Hematopoietic multipotent progenitor cell treated with erythropoietin and hydrocortisone succinate and interleukin-3 and kit ligand, for 15 days (in vitro differentiated cells): ENCODE data around the gene AOPEP.
"Not testable (repeated sequence)": the region's sequence is repeated elsewhere in the genome, so short reads cannot be mapped to it uniquely, and the experiment has no call there.

ENCODE experiments used
- DNase-seq: peaks from one replicate; pipeline ENCODE4 v3.0.0-alpha.2; 2015; ENCODE audit warnings: low spot score

AOPEP gene

DNA sequence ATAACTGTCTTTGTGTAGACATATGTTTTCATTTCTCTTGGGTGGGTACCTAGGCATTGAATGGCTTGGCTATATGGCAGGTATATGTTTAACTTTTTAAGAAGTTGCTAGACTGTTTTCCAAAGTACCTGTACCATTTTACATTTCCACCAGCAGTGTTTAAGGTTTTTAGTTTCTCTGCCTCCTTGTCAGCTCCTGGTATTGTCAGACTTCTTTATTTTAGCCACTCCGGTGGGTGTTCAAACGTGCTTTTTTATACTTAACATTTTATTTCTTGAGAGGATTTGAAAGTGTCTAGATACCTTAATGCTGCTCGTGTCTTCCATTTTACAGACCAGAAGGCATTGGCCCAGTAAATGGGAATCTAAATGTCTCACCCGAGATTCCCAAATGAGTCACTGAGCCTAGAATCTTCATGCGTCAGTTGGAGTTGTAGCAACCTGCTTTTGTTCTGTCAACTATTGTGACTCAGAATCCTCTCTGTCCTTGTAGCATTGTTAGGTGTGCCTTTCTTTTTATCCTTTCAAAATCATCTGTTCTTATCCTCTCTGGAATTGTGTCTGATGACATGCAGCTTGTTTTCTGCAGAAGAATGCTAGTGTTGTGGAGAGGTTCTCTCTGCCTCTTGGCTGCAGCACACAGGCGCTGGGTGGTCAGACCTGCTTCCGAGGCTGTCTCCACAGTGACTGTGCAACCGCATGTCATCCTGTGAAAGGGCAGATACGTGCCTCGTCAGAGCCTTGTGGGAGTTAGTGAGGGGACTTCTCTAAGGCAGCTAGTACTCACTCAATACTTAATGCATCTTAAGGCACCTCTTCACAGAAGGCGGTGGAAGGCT is 291.8 kb downstream of the AOPEP start:
- DNase-seq, result no peak

DNA sequence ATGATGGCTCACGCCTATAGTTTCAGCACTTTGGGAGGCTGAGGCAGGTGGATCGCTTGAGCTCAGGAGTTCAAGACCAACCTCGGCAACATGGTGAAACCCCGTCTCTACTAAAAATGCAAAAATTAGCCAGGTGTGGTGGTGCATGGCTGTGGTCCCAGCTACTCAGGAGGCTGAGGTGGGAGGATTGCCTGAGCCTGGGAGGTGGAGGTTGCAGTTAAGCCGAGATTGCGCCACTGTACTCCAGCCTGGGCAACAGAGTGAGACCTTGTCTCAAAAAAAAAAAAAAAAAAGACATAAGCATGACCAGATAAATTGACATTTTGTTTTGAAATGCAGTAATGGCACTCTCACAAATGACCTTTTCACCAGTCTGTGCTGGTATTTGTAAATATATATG is 294.1 kb downstream of the AOPEP start:
- not testable (repeated sequence) for DNase-seq

DNA sequence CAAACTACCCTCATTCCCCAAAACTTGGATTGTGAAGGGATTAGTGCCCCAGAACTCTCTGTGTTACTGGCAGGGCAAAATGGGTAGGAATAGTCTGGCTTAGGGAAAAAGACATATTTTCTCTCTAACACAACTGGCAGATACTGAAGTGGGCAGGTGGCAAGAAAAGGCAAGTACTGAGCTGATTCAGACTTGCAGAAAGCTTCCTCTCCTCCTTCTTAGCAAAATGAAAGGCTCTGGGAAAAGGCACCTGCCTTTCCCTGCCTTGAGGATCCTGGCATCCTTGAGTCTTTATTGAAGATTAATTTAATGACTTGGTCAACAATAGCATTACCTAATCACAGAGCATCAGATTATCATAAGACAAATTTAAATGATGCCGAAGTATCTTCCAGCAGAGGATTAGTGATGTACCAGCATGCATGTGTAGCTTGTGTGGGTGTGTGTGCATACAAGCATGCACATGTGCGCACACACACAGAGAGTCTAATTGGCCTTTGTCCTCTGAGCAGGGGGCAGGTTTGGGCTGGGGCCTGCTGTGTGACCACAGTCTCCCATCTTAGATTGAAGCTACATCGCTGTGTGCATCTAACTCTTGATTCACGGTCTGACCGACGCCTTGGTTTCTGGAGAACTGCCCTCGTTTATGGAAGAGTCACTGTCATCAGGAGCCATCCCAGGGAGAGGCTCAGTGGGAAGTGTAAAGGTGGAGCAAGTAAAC is 294.8 kb downstream of the AOPEP start:
- DNase-seq, result no peak

DNA sequence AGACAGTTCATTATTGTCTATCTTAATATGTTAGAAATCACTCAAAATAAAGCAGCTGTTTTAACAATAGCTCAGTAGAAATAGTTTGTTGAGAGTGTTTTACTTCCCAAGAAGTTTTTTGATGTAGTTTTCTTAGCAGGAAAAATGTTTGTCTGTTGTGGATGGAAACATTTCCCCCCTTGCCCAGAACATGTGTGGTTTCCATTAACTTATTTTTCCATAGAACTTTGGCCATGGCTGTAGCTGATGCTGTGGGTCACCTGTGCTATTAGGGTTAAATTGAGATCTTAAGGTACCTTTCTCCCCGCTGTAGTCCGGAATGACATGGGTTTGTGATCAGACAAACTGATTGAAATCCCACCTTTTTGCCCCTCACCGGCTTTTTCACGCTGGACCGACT is 296.2 kb downstream of the AOPEP start:
- DNase-seq, result no peak

DNA sequence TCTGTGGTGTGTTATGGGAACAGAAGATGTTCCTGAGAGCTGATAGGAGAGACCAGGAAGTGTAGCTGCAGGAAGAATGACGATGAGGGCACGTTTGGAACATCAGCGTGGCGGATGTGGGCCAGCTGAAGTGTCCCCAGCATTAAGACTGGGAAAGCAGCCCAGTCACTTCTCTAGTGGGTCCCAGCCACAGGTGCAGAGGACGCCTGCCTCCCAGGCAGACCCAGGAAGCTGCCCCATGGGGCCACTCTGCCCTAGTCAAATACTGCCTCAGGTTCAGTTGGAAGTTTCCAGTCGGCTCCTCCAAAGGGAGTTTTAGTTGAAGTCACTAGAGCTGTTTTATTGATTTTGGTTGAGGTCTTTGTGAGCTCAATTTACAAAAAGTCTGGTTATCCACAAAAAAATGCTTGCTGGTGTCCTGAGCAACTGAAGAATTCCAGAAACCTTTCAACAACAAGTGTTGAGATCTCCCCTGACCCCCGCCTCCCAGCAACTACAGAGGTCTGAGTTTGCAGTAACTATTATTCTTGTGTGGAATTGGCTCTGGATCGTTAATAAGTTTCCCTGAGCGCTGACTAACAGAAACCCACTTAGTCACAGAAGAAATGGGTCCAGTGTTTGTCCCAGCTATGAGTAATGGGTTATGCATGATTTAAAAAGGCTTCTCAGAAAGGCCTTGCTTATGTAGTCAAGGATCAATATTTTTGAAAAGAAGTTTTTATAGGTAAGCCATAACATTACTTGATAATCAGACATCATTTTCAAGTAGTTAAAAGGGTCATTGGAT is 296.9 kb downstream of the AOPEP start:
- no peak for DNase-seq

DNA sequence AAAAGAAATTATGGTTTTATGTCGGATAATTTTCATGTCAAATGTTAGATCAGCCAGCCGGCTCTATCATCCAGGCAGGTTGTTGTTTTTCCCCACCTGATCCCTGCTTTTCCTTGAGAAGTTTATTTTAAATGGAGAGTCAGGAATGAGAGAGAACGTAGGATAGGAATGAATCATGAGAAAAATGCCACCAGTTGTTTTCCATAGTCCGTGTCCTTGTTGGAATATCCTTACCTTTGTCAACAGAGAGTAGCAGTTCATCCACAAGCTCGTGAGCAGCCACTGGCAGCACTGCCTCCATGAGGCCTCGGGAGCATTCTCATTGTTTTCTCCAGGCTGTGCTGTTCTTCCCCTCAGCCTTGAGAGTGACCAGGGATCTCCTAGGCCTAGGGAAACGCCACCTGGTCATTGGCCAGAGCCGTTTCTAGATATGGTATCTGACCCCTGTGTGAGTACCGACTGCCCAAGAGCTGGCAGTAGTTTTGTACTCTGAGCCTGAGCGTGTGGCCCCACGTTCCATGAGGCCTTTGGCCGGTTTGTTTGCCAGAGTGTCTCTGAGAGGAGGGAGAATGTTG is 297.7 kb downstream of the AOPEP start:
- no peak for DNase-seq

DNA sequence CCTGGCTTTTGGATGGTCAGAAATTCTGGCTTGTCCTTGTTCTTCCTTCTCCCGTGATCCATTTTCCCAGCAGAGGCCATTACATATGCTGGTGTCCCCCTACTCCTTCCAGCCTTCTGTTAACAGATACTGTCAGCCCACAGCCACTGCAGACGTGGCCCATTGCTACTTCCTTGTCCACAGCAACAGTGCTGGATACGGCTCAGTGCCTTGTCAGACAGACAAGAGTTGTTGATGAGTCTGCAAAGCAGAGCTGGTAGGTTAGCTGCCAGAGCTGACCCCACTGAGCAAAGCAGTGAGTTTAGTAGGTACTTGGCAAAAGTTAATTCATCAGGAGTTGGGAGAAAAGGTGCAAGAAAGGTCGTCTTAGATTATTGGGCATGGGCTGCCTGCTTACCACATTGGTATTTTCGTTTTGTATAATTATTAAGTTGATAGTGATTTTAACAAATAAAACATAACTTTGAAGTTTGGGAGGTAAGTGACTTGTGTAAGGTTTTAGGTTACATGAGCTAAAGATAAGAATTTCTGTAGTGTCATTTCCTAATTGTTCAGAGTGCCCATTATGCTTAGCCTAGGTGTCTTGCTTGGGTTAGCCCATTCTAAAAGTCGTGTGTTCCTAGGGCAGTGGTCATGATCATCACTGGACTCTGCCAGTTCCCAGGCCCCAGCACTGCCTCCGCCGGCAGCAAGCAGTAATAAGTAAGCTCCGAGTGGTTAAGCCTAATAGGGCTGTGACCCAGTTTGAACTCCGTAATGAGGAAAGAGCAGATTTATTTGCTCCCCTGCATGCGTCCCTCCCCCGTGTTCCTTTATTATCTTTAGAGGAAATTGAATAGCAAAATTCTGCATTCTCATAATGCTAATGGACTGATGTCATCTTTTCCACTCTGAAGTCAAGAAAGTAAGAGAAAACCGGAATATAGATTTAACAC is 299.0 kb downstream of the AOPEP start:
- no peak for DNase-seq

DNA sequence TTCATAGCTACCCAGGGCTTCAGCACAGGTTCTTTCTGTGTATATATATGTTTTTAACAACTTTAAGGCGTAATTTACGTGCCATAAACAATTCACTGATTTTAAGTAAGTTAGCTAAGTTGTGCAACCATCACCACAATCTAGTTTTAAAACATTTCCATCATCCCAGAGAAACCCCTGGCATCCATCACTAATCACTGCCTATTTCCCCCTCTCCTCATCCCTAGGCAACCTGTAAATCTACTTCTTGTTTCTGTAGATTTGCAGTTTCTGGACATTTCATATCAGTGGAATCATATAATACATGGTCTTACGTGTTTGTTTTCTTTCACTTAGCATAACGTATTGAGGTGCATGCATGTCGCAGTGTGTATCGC is 299.6 kb downstream of the AOPEP start:
- DNase-seq, result no peak

DNA sequence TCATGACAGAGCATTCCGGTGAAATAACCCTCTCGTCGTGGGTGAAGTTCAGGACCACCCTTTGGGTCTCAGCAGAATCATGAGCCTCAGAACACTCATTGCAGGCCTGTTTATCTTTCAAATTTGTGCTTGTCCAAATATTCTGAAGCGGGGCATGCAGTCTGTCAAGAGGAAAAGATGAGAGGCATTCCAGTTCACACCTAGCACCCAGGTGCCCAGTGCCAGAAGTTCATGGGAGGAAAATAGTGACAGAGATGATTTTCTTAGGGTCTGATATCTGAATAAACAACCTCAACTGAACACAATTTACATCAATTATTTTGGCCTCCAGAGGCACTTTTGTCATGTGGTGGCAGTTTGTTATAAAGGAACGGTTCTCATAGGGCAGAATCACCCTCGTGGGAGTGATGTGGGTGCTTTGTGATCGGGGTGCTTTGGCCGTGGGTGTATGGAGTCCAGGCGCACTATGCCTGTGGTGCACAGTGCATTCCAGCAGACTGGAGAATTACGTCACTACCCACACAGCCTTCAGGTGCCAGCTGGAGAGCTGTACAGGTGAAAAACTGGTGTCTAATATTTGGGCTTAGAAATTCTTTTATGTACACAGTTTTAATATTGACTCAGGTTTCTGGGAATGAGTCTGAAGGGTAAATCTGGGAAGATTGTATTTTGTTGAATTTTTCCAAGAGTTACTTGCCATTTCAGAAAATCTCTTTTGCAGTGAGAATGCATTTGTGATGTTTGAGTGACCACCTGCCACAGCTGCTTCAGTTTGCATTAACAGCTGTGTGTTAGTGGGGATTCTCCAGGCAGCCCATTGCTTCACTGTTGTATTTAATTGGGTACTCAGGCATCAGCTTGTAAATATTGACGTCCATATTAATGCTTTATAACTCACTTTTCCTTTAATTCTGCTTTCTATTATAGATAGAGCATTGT is 301.7 kb downstream of the AOPEP start:
- no peak for DNase-seq

DNA sequence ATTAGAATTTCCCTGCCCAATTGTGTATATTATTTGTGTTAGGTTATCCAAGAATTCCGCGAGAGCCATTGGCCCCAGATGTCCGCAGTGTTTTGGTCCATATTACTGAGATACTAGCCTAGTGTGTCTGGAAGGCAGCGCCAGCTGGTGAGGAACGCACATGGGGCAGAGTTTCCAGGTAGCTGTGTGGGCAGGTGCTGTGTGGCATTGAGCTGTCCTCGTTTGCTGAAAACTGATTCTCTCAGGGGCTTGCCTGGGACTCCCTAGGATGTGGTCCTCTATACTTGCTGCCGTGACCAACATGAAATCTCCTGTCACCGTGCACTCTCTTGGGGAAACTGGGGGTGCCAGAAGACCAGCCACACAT is 302.3 kb downstream of the AOPEP start:
- DNase-seq, result no peak

DNA sequence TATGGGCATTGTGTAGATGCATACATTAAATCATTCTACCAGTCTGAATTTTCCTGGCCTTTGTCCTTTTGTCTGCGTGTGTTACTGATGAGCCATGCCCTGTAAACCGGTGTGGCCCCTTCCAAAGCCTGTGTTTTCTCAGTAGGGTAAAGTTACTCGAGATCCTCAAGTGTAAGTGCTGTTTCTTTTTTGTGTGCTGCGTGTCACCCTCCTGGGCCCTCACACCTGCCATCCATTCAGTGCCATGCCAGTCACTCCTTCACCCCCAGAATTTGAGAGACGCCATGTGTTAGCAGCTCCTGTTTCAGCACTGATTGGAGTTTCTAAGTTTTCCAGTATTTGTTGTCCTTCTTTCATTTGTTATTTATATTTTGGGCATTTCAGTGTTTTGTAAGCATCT is 302.8 kb downstream of the AOPEP start:
- DNase-seq, result no peak

DNA sequence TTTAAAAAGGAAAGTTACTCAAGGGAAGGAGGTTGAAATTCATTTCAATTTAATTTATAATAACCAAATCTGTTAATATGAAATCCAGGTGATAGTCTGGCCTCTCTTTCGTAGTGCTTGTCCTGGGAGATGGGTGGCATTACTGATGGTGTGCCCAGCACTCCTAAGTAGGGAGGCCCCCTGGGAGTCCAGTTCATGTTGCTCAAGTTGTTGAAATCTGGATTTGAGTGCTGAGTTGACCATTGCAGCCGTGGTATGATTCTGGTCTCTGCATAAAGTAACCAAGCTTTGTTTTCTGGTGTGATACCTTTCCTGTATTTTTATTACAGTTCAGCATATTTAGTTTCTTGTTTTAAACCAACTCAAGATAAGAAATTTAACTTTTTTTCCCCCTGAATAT is 303.2 kb downstream of the AOPEP start:
- no peak for DNase-seq

DNA sequence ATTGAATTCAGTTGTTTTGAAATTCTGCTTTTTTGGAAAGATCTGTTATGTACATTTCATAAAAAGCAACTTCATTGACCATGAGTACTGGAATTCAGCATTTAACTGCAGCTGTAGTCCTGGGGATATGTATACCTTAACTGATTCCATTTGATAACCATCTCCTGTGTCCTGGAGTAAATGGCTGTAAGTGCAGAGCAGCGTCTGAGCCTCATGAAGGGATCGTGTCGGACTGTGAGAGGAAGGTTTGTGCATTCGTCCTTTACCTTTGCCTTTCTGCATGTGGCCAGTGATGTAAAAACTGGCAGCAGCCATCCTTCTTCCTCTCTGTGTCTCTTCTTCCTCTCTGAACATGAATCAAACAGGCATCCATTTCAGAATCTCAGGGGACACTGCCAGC is 303.8 kb downstream of the AOPEP start:
- no peak for DNase-seq

DNA sequence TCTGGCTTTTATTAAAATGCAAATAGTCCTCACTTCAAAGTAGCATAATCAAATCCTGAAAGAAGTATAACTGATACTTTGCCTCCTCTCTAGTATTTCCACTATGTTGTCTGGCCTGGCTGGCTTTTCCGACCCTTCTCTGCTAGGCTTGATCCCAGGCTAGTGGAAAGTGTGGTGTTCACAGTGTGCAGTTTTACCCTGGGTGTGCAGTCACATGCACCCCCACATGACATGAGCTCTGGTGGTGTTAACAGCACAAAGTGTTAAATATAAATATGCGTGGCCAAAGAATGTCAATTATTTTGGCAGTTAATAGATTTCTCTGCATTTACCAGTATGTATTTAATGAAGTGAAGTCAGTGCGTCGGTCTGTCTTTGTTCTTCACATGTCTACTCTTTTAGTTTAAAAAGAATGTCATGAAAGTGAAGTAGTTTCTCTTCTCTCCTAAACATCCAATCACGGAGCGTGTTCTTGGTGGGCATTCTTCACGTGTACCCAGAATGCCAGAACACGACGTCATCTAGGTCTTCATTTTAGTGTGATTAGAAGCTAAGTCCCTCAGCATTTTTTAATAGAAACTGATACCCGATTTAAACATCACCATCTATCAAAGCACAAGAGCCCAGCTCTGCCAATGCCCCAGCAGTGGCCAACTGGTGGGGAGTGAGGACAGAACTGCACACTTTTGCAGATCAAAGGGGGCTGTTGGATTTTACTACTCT is 304.6 kb downstream of the AOPEP start:
- no peak for DNase-seq

DNA sequence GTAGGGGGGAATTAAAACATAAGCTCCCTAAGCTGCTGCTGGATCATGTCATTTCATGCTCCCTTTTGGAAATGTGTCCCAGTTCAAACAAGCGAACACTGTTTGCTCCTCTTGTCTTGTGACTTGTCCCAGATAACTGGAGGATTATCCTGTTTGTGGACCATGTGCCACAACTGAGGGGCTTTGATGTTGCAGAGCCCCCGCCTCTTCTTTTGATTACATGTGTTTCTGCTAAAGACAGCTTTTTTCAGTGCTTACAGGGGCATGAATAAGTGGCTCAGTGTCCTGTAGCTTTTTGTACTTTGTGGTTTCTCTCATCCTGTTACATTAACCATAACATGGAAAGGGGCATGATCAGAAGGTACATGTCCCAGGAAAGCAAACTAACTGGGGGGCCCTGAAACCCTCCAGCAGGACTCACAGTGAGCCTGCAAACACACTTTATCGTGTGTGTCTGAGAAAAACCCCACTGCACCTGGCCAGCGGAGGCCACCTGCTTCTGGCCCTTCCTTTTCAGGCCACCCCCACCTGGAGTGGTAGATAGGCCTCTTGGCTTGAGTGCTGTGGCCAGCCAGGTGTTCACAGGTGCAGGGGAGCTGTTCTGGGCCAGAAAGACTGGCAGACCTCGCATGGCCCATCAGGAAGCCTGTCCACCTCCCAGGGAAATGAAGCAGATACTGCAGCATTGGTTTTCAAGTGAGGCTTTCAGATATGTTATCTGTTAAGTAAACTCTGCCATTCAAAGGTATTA is 305.4 kb downstream of the AOPEP start:
- DNase-seq, result no peak

DNA sequence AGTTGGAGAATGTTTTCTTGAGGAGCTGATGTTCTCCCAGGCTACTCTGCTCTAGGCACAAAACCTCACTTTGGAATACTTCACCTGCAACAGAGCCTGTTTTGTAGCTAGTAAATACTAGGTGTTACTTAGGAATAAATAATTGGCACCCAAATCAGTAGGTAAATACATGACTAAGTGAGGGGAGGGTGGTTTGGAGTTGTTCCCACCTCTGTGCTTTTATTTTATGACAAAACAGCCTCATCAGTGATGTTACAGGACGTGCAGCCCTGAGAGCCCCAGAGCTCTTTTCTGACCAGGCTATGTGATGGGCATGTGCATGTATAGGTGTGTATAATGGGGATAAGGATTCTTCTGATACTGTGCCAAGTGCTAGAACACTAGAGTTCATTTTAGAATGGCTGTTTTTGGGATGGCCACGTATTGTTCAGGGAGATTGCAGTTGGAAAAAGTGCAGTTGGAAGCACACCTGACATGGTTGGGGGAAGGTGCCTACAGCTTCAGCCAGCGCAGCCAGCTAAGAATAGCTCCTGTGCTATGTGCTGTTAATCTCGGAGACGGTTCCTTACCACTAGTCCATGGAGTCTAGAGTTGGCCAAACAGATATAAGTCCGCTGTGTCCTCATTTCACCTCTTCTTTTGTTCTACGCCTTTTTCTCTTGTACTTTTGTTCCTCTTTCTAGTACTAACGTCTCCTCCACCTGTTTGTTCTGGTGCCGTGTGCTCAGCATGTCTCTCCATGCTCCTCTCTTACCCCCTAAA is 306.3 kb downstream of the AOPEP start:
- no peak for DNase-seq

DNA sequence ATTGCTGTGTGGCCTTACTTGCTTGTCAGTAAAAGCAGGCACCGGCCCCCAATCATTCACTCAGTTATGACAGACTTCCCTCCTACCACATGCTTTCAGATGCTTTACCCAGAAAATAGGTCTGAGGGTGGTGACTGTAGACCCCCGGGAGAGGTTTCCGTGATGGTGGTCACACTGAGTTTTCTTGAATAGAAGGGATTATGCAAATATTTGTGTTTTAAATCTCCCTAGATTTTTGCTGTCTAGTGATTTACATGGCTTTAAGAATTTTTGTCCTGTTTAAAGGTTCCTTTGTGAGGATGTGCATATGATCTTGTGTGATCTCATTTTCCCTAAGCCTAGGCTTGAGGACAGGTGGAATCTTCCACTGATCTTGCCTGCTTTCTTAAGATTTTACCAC is 309.3 kb downstream of the AOPEP start:
- no peak for DNase-seq

DNA sequence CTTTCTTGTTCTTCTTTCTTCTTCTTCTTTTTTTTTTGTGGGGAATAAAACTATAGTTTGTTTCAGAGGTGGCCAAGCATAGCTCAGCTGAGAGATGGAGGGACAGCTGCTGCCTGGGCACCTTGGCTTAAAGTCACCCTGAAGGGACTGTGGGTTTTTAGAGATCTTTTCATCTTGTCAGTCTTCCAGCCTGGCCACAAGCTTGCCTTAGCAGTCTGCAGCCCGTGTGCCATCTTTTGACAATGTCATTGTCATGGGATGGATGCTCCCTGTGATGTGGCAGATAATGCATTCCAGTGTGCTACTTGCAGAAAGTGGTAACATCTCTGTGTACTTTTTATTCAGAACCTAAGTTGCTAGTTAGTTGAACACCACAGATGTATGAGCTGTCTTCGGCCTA is 310.2 kb downstream of the AOPEP start:
- DNase-seq, result no peak
